Jurkat, Clone E6-1 (cell line): ENCODE measurements around the gene ARPC1B.
"Not testable (repeated sequence)": the region's sequence is repeated elsewhere in the genome, so short reads cannot be mapped to it uniquely, and the experiment has no call there.

Experiments used
- DNase-seq: peaks from one replicate; pipeline ENCODE4 v3.0.0-alpha.2; 2011; ENCODE audit warnings: low read depth, low spot score
- H3K4me3 ChIP-seq: 2 replicates; pipeline ENCODE4 v1.5.1; 2011; ENCODE audit warnings: mild to moderate bottlenecking, low read length, control low read depth, moderate library complexity

Gene ARPC1B

GRCh38 chr7:99403764-99404163, 29.2 kb downstream of the ARPC1B start:
- DNase-seq = no peak
- H3K4me3 ChIP-seq = no peak overlapping the region

GRCh38 chr7:99404235-99404976, 29.9 kb downstream of the ARPC1B start:
- DNase-seq = no peak
- H3K4me3 ChIP-seq = no peak overlapping the region

- no peak for DNase-seq
- no peak overlapping the region for H3K4me3 ChIP-seq
Observed at GRCh38 chr7:99404977-99405320, 30.4 kb downstream of the ARPC1B start.

GRCh38 chr7:99406557-99406956, 32.0 kb downstream of the ARPC1B start:
- DNase-seq = peak; percentile 55
- H3K4me3 ChIP-seq = peak overlapping the region; percentile 99

- no peak for DNase-seq
- H3K4me3 ChIP-seq = peak overlapping the region; percentile 99
Observed at GRCh38 chr7:99407872-99408378, 33.4 kb downstream of the ARPC1B start.

- DNase-seq = peak; percentile 96
- peak within 1 kb of the TSS; percentile 99 for H3K4me3 ChIP-seq
Observed at GRCh38 chr7:99408379-99409191, 34.1 kb downstream of the ARPC1B start, which contains the start of the genes BUD31 and PDAP1. BUD31 (plus strand) TSS chr7:99408969; CDS start chr7:99411093, 2,124 bp downstream. PDAP1 (minus strand) TSS chr7:99408597; CDS start chr7:99408548, 49 bp downstream.

- DNase-seq = no peak
Observed at GRCh38 chr7:99409192-99409572, 34.7 kb downstream of the ARPC1B start.

GRCh38 chr7:99409806-99410205, 35.3 kb downstream of the ARPC1B start:
- no peak for DNase-seq
- H3K4me3 ChIP-seq = peak overlapping the region; percentile 99

More at GRCh38 chr7:99409192-99409572, 34.7 kb downstream of the ARPC1B start:
- H3K4me3 ChIP-seq = peak overlapping the region; percentile 99

- H3K4me3 ChIP-seq = no peak overlapping the region
- no peak for DNase-seq
Observed at GRCh38 chr7:99410635-99411034, 36.1 kb downstream of the ARPC1B start.

- H3K4me3 ChIP-seq, DNase-seq: not testable (repeated sequence)
Observed at GRCh38 chr7:99415513-99416127, 41.1 kb downstream of the ARPC1B start.

- DNase-seq = no peak
Observed at GRCh38 chr7:99418260-99418659, 43.7 kb downstream of the ARPC1B start.

GRCh38 chr7:99419323-99420021, 44.9 kb downstream of the ARPC1B start:
- DNase-seq = no peak
- no peak overlapping the region for H3K4me3 ChIP-seq

More at GRCh38 chr7:99418260-99418659, 43.7 kb downstream of the ARPC1B start:
- H3K4me3 ChIP-seq = no peak overlapping the region

GRCh38 chr7:99420213-99420612, 45.7 kb downstream of the ARPC1B start:
- H3K4me3 ChIP-seq = no peak overlapping the region
- DNase-seq = no peak

- H3K4me3 ChIP-seq = no peak overlapping the region
- DNase-seq = no peak
Observed at GRCh38 chr7:99420986-99421385, 46.5 kb downstream of the ARPC1B start.

GRCh38 chr7:99422186-99422585, 47.7 kb downstream of the ARPC1B start:
- DNase-seq = no peak
- H3K4me3 ChIP-seq = no peak overlapping the region

GRCh38 chr7:99422625-99423024, 48.1 kb downstream of the ARPC1B start:
- DNase-seq = no peak
- no peak overlapping the region for H3K4me3 ChIP-seq

- H3K4me3 ChIP-seq = no peak overlapping the region
- no peak for DNase-seq
Observed at GRCh38 chr7:99424932-99425730, 50.6 kb downstream of the ARPC1B start.

GRCh38 chr7:99428972-99429566, 54.5 kb downstream of the ARPC1B start:
- H3K4me3 ChIP-seq = no peak overlapping the region
- peak; percentile 63 for DNase-seq
